Calu3 (cell line): ENCODE results near the gene GREM2. TPM values are rescaled to one million over a fixed set of nuclear protein-coding genes. Genes with fewer than 3 reads are reported as not detected.
A peak's percentile ranks its signal among the peaks of the same experiment; 100 is the strongest.

ENCODE experiments used
- BruUV-seq: library from RNA; stranded (reverse); fragments of 400-500 nt; replicated peaks from 2 replicates; lab custom pipeline; 2021; lab: Mats Ljungman, UMichigan
- CTCF ChIA-PET: fragments of 300-600 bp; sonication (Branson Sonifier 250); formaldehyde crosslinking; loops from one replicate; lab custom pipeline; 2022; ENCODE audit warnings: antibody characterized with exemption; lab: Charles Lee
- DNase-seq: peaks from one replicate; pipeline ENCODE4 v3.0.0; 2022
- H3K27ac Mint-ChIP-seq: one replicate; pipeline ENCODE4 v1.8.0; 2022; ENCODE audit warnings: mixed read lengths; ENCODE audit not compliant: unreplicated experiment
- H3K27me3 Mint-ChIP-seq: one replicate; pipeline ENCODE4 v1.8.0; 2022; ENCODE audit warnings: mixed read lengths; ENCODE audit not compliant: unreplicated experiment
- H3K36me3 Mint-ChIP-seq: one replicate; pipeline ENCODE4 v1.8.0; 2022; ENCODE audit warnings: mild to moderate bottlenecking, moderate library complexity, mixed read lengths; ENCODE audit not compliant: insufficient read depth, unreplicated experiment
- H3K4me1 Mint-ChIP-seq: one replicate; pipeline ENCODE4 v1.8.0; 2022; ENCODE audit warnings: mild to moderate bottlenecking, low read depth, mixed read lengths; ENCODE audit not compliant: unreplicated experiment
- H3K4me3 Mint-ChIP-seq: one replicate; pipeline ENCODE4 v1.8.0; 2022; ENCODE audit warnings: mild to moderate bottlenecking, low read depth, moderate library complexity, mixed read lengths; ENCODE audit not compliant: unreplicated experiment
- H3K9me3 Mint-ChIP-seq: one replicate; pipeline ENCODE4 v1.8.0; 2022; ENCODE audit warnings: low read depth, mixed read lengths; ENCODE audit not compliant: unreplicated experiment
- intact Hi-C: fragments of 100-400 bp; cut with micrococcal nuclease; formaldehyde crosslinking; loops from one replicate; pipeline ENCODE4 v1.10.0; 2022; ENCODE audit not compliant: unreplicated experiment
- total RNA-seq: library from RNA; stranded (reverse); gene quantifications from 2 replicates; pipeline ENCODE4 v1.2.3, GENCODE V29; 2022
- TF ChIP-seq, protein P1 (sequence below): fragments of 200-600 bp; IDR thresholded peaks from one replicate; pipeline ENCODE4 v1.8.0; 2022; ENCODE audit warnings: antibody characterized with exemption; ENCODE audit not compliant: unreplicated experiment

The GREM2 gene
- total RNA-seq, 1 experiment from 2014 or later, result not detected

DNA sequence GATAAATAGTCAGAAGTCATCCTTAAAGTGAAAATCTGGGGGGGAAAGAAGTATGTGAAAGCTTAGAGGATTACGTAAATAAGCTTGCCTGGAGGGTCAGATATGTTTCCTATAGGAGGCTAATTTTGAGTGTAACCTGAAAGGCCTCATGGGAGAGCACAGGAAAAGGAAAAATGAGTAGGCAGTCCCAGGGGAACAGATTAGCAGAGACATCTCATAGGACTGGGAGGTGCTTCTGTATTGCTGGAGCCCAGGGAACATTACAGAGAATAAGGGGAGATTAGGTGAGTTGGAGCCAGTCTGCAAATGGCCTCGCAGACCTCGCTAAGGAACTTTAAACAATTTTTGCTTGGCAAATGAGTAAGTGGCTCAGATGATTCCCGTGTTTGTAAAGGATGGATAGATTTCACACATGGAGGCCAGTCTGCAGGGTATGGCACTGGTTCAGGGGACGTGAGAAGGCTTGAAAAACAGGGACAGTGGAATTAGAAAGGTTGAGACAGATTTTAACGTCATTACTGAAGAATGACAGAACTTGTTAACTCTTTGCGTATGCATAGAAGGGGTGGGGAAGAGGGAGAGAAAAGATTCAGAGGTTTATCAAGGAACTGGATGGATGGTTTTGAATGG, 149.1 kb downstream of the GREM2 start:
- H3K27me3 Mint-ChIP-seq, result no peaks in the 10 kb centered on the region
- DNase-seq, result no peak
- TF ChIP-seq, protein P1, sequence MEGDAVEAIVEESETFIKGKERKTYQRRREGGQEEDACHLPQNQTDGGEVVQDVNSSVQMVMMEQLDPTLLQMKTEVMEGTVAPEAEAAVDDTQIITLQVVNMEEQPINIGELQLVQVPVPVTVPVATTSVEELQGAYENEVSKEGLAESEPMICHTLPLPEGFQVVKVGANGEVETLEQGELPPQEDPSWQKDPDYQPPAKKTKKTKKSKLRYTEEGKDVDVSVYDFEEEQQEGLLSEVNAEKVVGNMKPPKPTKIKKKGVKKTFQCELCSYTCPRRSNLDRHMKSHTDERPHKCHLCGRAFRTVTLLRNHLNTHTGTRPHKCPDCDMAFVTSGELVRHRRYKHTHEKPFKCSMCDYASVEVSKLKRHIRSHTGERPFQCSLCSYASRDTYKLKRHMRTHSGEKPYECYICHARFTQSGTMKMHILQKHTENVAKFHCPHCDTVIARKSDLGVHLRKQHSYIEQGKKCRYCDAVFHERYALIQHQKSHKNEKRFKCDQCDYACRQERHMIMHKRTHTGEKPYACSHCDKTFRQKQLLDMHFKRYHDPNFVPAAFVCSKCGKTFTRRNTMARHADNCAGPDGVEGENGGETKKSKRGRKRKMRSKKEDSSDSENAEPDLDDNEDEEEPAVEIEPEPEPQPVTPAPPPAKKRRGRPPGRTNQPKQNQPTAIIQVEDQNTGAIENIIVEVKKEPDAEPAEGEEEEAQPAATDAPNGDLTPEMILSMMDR, result no peak
- H3K4me3 Mint-ChIP-seq, result no peak overlapping the region
- peaks cover 16% of the 10 kb centered on the region for H3K4me1 Mint-ChIP-seq
- peaks cover 2% of the 10 kb centered on the region for H3K9me3 Mint-ChIP-seq
- CTCF ChIA-PET, result no interaction called here
- no TSS peak for BruUV-seq
- intact Hi-C loops, result no loop called here
- no peak overlapping the region for H3K27ac Mint-ChIP-seq
- H3K36me3 Mint-ChIP-seq, result no peaks in the 10 kb centered on the region

DNA sequence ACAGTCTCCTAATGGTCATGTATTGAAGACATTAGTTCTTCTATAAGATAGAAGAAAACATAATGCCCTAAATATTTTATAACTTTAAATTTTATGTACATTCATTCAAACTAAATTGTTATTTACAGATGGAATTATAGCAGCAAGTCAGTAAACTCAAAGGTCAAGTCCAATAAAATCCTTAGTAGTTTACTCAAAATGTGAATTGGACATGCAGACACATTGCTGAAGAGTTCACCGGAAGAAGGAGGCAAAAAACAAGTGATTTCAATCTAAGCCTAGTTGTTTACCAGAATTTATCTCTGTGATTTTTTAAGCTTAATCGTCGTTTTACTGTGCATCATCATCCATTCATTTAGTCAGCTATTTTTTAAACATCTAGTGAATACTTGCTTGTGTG, 149.7 kb downstream of the GREM2 start:
- H3K27ac Mint-ChIP-seq, result no peak overlapping the region
- no peaks in the 10 kb centered on the region for H3K27me3 Mint-ChIP-seq
- CTCF ChIA-PET, result no interaction called here
- TF ChIP-seq, protein P1, result no peak
- no peak for DNase-seq
- no peak overlapping the region for H3K4me3 Mint-ChIP-seq
- H3K9me3 Mint-ChIP-seq, result peaks cover 2% of the 10 kb centered on the region
- H3K36me3 Mint-ChIP-seq, result no peaks in the 10 kb centered on the region
- peaks cover 16% of the 10 kb centered on the region for H3K4me1 Mint-ChIP-seq
- intact Hi-C loops, result no loop called here
- BruUV-seq, result no TSS peak

DNA sequence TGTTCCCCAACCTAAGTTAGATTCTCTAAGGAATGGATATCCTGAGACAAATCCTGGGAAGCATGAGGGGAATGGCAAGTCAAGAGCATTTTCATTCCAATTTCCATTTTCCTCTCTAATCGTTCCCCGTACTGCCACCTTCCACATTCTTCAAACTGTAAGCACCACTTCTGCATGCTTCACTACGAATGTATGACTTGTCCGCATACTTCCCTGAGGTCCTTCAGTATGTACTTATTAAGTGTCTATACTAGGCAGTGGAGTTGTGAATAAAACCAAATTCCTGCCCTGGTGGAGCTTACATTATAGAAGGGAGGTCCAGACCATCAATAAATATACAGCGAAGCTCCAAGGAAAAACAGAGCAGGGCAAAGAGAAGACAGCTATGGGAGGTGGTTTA, 154.8 kb downstream of the GREM2 start:
- intact Hi-C loops, result no loop called here
- CTCF ChIA-PET, result no interaction called here
- TF ChIP-seq, protein P1, result no peak

DNA sequence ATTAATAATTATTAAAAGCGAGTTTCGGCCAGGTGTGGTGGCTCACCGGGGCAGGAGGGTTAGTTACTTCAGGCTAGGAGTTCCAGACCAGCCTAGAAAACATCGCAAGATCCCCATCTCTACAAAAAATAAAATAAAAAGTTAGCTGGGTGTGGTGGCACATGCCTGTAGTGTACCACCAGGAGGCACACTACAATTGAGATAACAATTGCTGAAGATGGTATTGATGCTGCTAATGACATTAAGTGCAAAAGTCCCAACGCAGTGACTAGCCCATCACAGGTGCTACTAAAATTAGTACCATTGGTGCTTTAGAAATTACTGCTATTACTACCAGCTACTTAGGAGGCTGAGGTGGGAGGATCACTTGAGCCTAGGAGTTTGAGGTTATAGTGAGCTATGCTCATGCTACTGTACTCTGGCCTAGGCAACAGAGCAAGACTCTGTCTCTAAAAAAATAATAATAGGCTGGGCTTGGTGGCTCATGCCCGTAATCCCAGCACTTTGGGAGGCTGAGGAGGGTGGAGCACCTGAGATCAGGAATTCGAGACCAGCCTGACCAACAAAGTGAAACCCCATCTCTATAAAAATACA, 156.6 kb downstream of the GREM2 start:
- H3K4me1 Mint-ChIP-seq, result no peaks in the 10 kb centered on the region
- no peaks in the 10 kb centered on the region for H3K27me3 Mint-ChIP-seq
- no peaks in the 10 kb centered on the region for H3K9me3 Mint-ChIP-seq
- no peak overlapping the region for H3K27ac Mint-ChIP-seq
- TF ChIP-seq, protein P1, result peak; percentile 37
- intact Hi-C loops, result loop anchor here (1.0 to 2.0 kb wide), 2 partner anchors 153 to 237 kb away; no protein-coding TSS in a partner anchor
- CTCF ChIA-PET, result interaction anchor here (0.7 to 1.6 kb wide), 6 partner anchors 9 to 264 kb away, joined by 3 to 10 read pairs (median 6); no protein-coding TSS in a partner anchor
- peak; percentile 27 for DNase-seq
- H3K36me3 Mint-ChIP-seq, result no peaks in the 10 kb centered on the region
- no TSS peak for BruUV-seq
- H3K4me3 Mint-ChIP-seq, result no peak overlapping the region

More for the DNA sequence above, 154.8 kb downstream of the GREM2 start:
- no peaks in the 10 kb centered on the region for H3K36me3 Mint-ChIP-seq
- no TSS peak for BruUV-seq
- H3K9me3 Mint-ChIP-seq, result no peaks in the 10 kb centered on the region
- no peak for DNase-seq
- no peak overlapping the region for H3K4me3 Mint-ChIP-seq
- H3K27me3 Mint-ChIP-seq, result no peaks in the 10 kb centered on the region
- H3K4me1 Mint-ChIP-seq, result no peaks in the 10 kb centered on the region
- H3K27ac Mint-ChIP-seq, result no peak overlapping the region
